Measurements from ENCODE around the gene KCNQ5.
"Not testable (repeated sequence)": the region's sequence is repeated elsewhere in the genome, so short reads cannot be mapped to it uniquely, and the experiment has no call there.

KCNQ5 gene

GRCh38 chr6:73216859-73217258 is 595.0 kb downstream of the KCNQ5 start:
- DNase-seq: no peak

- DNase-seq: no peak
Observed at GRCh38 chr6:73225396-73225795, 603.5 kb downstream of the KCNQ5 start, which contains the start of gene KHDC1L. Gene KHDC1L, minus strand, starts transcription at chr6:73225496. Its CDS starts 88 bp downstream, at chr6:73225408.

GRCh38 chr6:73227606-73228255 is 605.9 kb downstream of the KCNQ5 start:
- DNase-seq: no peak

GRCh38 chr6:73231986-73232391 is 610.1 kb downstream of the KCNQ5 start:
- no peak for DNase-seq

GRCh38 chr6:73233048-73233447 is 611.2 kb downstream of the KCNQ5 start:
- no peak for DNase-seq

GRCh38 chr6:73233971-73234370 is 612.1 kb downstream of the KCNQ5 start:
- not testable (repeated sequence) for DNase-seq

- no peak for DNase-seq
Observed at GRCh38 chr6:73234733-73235132, 612.9 kb downstream of the KCNQ5 start.

- no peak for DNase-seq
Observed at GRCh38 chr6:73236144-73236750, 614.4 kb downstream of the KCNQ5 start.

- DNase-seq: no peak
Observed at GRCh38 chr6:73240730-73241129, 618.9 kb downstream of the KCNQ5 start.

GRCh38 chr6:73242001-73242400 is 620.1 kb downstream of the KCNQ5 start:
- no peak for DNase-seq
